ENCODE measurements around the gene C19orf53. TPM values are rescaled to one million over a fixed set of nuclear protein-coding genes. Genes with fewer than 3 reads are reported as not detected.
A peak's percentile ranks its signal among the peaks of the same experiment; 100 is the strongest.

The C19orf53 gene
- total RNA-seq, 4 donors from 2014 or later: 71.3 to 148 (median 84.3) TPM

- DNase-seq: no peak
- TF ChIP-seq POLR2A (IDR thresholded peaks at IDR 0.05) (no peak), CTCF (IDR thresholded peaks at IDR 0.05) (no peak)
- Histone ChIP-seq H3K27ac (peak overlapping the region in 1 of 4 donors; percentile 93), H3K36me3 (no peaks in the 10 kb centered on the region), H3K4me3 (no peak overlapping the region), H3K9me3 (no peaks in the 10 kb centered on the region), H3K27me3 (no peaks in the 10 kb centered on the region), H3K4me1 (peaks cover 0 to 19% (median 13%) of the 10 kb centered on the region in 4 donors)
Observed at GRCh38 chr19:13797870-13798269, 23.6 kb downstream of the C19orf53 start.

GRCh38 chr19:13799669-13800068 lies 25.4 kb downstream of the C19orf53 start:
- no peak overlapping the region for H3K4me3 ChIP-seq
- TF ChIP-seq CTCF (IDR thresholded peaks at IDR 0.05) (no peak), POLR2A (IDR thresholded peaks at IDR 0.05) (no peak)
- no peak for DNase-seq

GRCh38 chr19:13803038-13803437 lies 28.8 kb downstream of the C19orf53 start:
- TF ChIP-seq CTCF (IDR thresholded peaks at IDR 0.05) (no peak), POLR2A (IDR thresholded peaks at IDR 0.05) (no peak)
- Histone ChIP-seq H3K27ac (no peak overlapping the region), H3K27me3 (no peaks in the 10 kb centered on the region), H3K4me1 (no peaks in the 10 kb centered on the region), H3K9me3 (no peaks in the 10 kb centered on the region), H3K4me3 (no peak overlapping the region), H3K36me3 (no peaks in the 10 kb centered on the region)
- no peak for DNase-seq

More at GRCh38 chr19:13799669-13800068, 25.4 kb downstream of the C19orf53 start:
- Histone ChIP-seq H3K27ac (no peak overlapping the region), H3K27me3 (no peaks in the 10 kb centered on the region), H3K9me3 (no peaks in the 10 kb centered on the region), H3K36me3 (no peaks in the 10 kb centered on the region), H3K4me1 (peaks cover 0 to 19% (median 13%) of the 10 kb centered on the region in 4 donors)

GRCh38 chr19:13804830-13805683 lies 30.8 kb downstream of the C19orf53 start:
- Histone ChIP-seq H3K36me3 (peaks cover 0 to 12% (median 0%) of the 10 kb centered on the region in 3 donors), H3K27ac (no peak overlapping the region), H3K27me3 (no peaks in the 10 kb centered on the region), H3K4me1 (no peaks in the 10 kb centered on the region), H3K9me3 (no peaks in the 10 kb centered on the region), H3K4me3 (no peak overlapping the region)
- peak in 4 of 6 experiments; percentile 15 to 37 (median 32) for TF ChIP-seq CTCF (IDR thresholded peaks at IDR 0.05)
- TF ChIP-seq POLR2A (IDR thresholded peaks at IDR 0.05): no peak
- no peak for DNase-seq

GRCh38 chr19:13806728-13807127 lies 32.5 kb downstream of the C19orf53 start:
- H3K36me3 ChIP-seq: peaks cover 0 to 12% (median 0%) of the 10 kb centered on the region in 3 donors
- H3K4me1 ChIP-seq: no peaks in the 10 kb centered on the region
- no peak overlapping the region for H3K27ac ChIP-seq
- TF ChIP-seq CTCF (IDR thresholded peaks at IDR 0.05) (no peak), POLR2A (IDR thresholded peaks at IDR 0.05) (no peak)
- H3K27me3 ChIP-seq: no peaks in the 10 kb centered on the region
- DNase-seq: no peak
- no peak overlapping the region for H3K4me3 ChIP-seq
- no peaks in the 10 kb centered on the region for H3K9me3 ChIP-seq

Measured in Peyer's patch (tissue), 4 donors.